DND-41 (cell line): Measurements from ENCODE around the gene TMEM106C.

Experiments
- CTCF ChIP-seq: IDR thresholded peaks from 2 replicates; pipeline ENCODE4 v1.5.1; 2012; ENCODE audit warnings: borderline replicate concordance, low read length, moderate library complexity, mild to moderate bottlenecking; ENCODE audit not compliant: poor library complexity, severe bottlenecking; ENCODE audit errors: extremely low read depth
- EZH2 ChIP-seq: IDR thresholded peaks from 3 replicates; pipeline ENCODE4 v1.6.1; 2012; ENCODE audit warnings: borderline replicate concordance, low read depth, mild to moderate bottlenecking, moderate library complexity, low read length, inconsistent platforms; ENCODE audit not compliant: severe bottlenecking

GRCh38 chr12:47939009-47939601, 24.3 kb upstream of the TMEM106C start:
- no peak for TF ChIP-seq CTCF
- no peak for TF ChIP-seq EZH2
